ENCODE results near the gene TSSC4. TPM values are rescaled to one million over a fixed set of nuclear protein-coding genes. Genes with fewer than 3 reads are reported as not detected.

Gene TSSC4
- total and polyA plus RNA-seq, 2 of the 13 experiments (the other 11 are each of a cell fraction or from before 2014, with no cell fraction given): 16.2 to 58.6 TPM

GRCh38 chr11:2400762-2401435 lies 349 bp downstream of the TSSC4 start (continued):
- TF ChIP-seq ZBTB10 (CRISPR knock-in tag; IDR thresholded peaks at IDR 0.05; ENCODE audit: borderline replicate concordance): no peak
- TF ChIP-seq ASH2L (IDR thresholded peaks at IDR 0.05; ENCODE audit: insufficient read length, low read depth, low read length): peak; percentile 74
- no peak for TF ChIP-seq ZNF276 (CRISPR knock-in tag; IDR thresholded peaks at IDR 0.05; ENCODE audit: low read depth)
- peak; percentile 37; the same call in 1 of the 2 replicates for TF ChIP-seq MED13 (CRISPR knock-in tag; IDR thresholded peaks at IDR 0.05)
- no peak for TF ChIP-seq HNF1B (CRISPR knock-in tag; IDR thresholded peaks at IDR 0.05)
- peak; percentile 79 for TF ChIP-seq KDM5A (IDR thresholded peaks at IDR 0.05; ENCODE audit: borderline replicate concordance, low read length)
- TF ChIP-seq ZNF784 (CRISPR knock-in tag; IDR thresholded peaks at IDR 0.05; ENCODE audit: borderline replicate concordance): peak; percentile 8; the same call in 1 of the 2 replicates
- TF ChIP-seq RBAK (CRISPR knock-in tag; IDR thresholded peaks at IDR 0.05): no peak
- 0 out of 2 replicates have a peak, but pooled peaks have one; percentile 28 for TF ChIP-seq ZNF773 (CRISPR knock-in tag; IDR thresholded peaks at IDR 0.05; ENCODE audit: borderline replicate concordance)
- TF ChIP-seq KDM6A (CRISPR knock-in tag; IDR thresholded peaks at IDR 0.05; ENCODE audit: low read depth): no peak
- peak; percentile 6 for TF ChIP-seq ZNF781 (CRISPR knock-in tag; IDR thresholded peaks at IDR 0.05; ENCODE audit: borderline replicate concordance, not compliant biosample characterization)
- no peak for TF ChIP-seq ARNTL (CRISPR knock-in tag; IDR thresholded peaks at IDR 0.05)
- TF ChIP-seq ZBTB37 (CRISPR knock-in tag; IDR thresholded peaks at IDR 0.05): 0 out of 2 replicates have a peak, but pooled peaks have one; percentile 17
- no peak; the same call in 1 of the 2 replicates for TF ChIP-seq MAF1 (CRISPR knock-in tag; IDR thresholded peaks at IDR 0.05; ENCODE audit: borderline replicate concordance)
- TF ChIP-seq ZBTB38 (CRISPR knock-in tag; IDR thresholded peaks at IDR 0.05): no peak
- TF ChIP-seq ZNF75D (CRISPR knock-in tag; IDR thresholded peaks at IDR 0.05; ENCODE audit: borderline replicate concordance): 0 out of 2 replicates have a peak, but pooled peaks have one; percentile 29
- TF ChIP-seq ZKSCAN1 (IDR thresholded peaks at IDR 0.05; ENCODE audit: low read length): no peak
- 0 out of 2 replicates have a peak, but pooled peaks have one; percentile 60 for TF ChIP-seq ZNF264 (CRISPR knock-in tag; IDR thresholded peaks at IDR 0.05)
- TF ChIP-seq ZSCAN21 (CRISPR knock-in tag; IDR thresholded peaks at IDR 0.05; ENCODE audit: borderline replicate concordance): 0 out of 2 replicates have a peak, but pooled peaks have one; percentile 8
- peak; percentile 1; the same call in 1 of the 2 replicates for TF ChIP-seq GFI1 (CRISPR knock-in tag; IDR thresholded peaks at IDR 0.05; ENCODE audit: borderline replicate concordance)

All from HepG2 (cell line).